Peyer's patch (tissue), 4 donors: ENCODE results near the gene FRMPD2.

Source experiments
- CTCF ChIP-seq, 6 experiments: fragments of 450-650 bp in 4 of 6; fragments of 200-600 bp in 2 of 6; sonication (generic) in 1 of 6; IDR thresholded peaks; one replicate each; pipeline ENCODE4 v1.5.1; 2017 to 2019; ENCODE audit warnings: antibody characterized with exemption in 6 of 6, mild to moderate bottlenecking in 3 of 6, moderate library complexity in 1 of 6
- POLR2A ChIP-seq, 2 donors: fragments of 450-650 bp; IDR thresholded peaks; one replicate each; pipeline ENCODE4 v1.5.1; 2017; ENCODE audit warnings: antibody characterized with exemption in 2 of 2, mild to moderate bottlenecking in 2 of 2, moderate library complexity in 2 of 2

- no peak for TF ChIP-seq CTCF (IDR thresholded peaks at IDR 0.05)
- no peak for TF ChIP-seq POLR2A (IDR thresholded peaks at IDR 0.05)
Observed at GRCh38 chr10:48224979-48225560, 49.4 kb downstream of the FRMPD2 start.
